Neural progenitor cell (in vitro differentiated cells): ENCODE data around the gene PYCARD.

Source experiments
- EZH2 ChIP-seq: fragments of 200-600 bp; sonication (generic); IDR thresholded peaks from 2 replicates; pipeline ENCODE4 v1.6.1; 2017; ENCODE audit warnings: antibody characterized with exemption, mild to moderate bottlenecking, moderate library complexity
- EZH2phosphoT487 ChIP-seq: fragments of 200-600 bp; sonication (generic); IDR thresholded peaks from 2 replicates; pipeline ENCODE4 v1.6.1; 2017; ENCODE audit warnings: antibody characterized with exemption
- TF ChIP-seq, protein P1 (sequence below): fragments of 200-600 bp; sonication (generic); IDR thresholded peaks from 2 replicates; pipeline ENCODE4 v1.5.1; 2017; ENCODE audit warnings: antibody characterized with exemption, mild to moderate bottlenecking

DNA sequence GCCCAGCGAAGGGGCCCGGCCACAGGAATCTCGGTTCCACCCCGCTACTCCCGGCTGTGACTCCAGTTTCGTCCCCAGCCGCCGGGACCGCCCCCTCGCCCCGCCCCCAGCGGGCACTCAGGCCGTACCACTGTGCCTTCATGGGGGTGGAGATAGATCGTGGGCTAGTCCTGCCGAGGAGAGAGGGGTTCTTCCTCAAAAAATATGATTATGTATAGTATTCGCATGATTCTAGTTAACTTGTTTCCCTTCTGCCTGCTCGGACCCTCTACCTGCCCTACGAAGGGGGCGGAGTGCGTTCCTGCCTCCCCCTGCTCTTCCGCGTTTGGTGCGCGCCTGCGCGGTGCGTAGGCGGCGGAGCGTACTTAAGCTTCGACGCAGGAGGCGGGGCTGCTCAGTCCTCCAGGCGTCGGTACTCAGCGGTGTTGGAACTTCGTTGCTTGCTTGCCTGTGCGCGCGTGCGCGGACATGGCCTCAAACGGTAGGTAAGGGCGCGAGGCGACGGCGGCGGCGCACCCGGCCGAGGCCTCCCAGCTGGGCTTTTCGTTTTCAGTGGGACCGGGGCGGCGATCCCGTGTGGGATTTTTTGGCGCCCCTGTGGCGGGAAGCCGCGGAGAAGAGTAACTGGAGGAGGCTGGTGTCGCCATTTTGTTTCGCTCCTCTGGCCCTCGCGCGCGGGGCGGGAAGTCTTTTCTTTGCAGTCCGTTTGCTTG is 22.7 kb downstream of the PYCARD start, which contains the start of gene FUS:
- TF ChIP-seq, protein P1, sequence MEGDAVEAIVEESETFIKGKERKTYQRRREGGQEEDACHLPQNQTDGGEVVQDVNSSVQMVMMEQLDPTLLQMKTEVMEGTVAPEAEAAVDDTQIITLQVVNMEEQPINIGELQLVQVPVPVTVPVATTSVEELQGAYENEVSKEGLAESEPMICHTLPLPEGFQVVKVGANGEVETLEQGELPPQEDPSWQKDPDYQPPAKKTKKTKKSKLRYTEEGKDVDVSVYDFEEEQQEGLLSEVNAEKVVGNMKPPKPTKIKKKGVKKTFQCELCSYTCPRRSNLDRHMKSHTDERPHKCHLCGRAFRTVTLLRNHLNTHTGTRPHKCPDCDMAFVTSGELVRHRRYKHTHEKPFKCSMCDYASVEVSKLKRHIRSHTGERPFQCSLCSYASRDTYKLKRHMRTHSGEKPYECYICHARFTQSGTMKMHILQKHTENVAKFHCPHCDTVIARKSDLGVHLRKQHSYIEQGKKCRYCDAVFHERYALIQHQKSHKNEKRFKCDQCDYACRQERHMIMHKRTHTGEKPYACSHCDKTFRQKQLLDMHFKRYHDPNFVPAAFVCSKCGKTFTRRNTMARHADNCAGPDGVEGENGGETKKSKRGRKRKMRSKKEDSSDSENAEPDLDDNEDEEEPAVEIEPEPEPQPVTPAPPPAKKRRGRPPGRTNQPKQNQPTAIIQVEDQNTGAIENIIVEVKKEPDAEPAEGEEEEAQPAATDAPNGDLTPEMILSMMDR, result no peak
- TF ChIP-seq EZH2phosphoT487 (no peak), EZH2 (no peak)
